Kidney epithelial cell (primary cell): ENCODE results near the gene PLA2G6. TPM values are rescaled to one million over a fixed set of nuclear protein-coding genes. Genes with fewer than 3 reads are reported as not detected.

ENCODE experiments used
- DNase-seq: peaks from one replicate; pipeline ENCODE4 v3.0.0-alpha.2; 2010; ENCODE audit warnings: low read depth
- H3K27me3 ChIP-seq: 2 replicates; pipeline ENCODE4 v1.6.0; 2011; ENCODE audit warnings: low read length; ENCODE audit not compliant: control insufficient read depth, insufficient read depth
- H3K36me3 ChIP-seq: 2 replicates; pipeline ENCODE4 v1.5.1; 2011; ENCODE audit warnings: low read length; ENCODE audit not compliant: control insufficient read depth, insufficient read depth
- H3K4me3 ChIP-seq: 2 replicates; pipeline ENCODE4 v1.5.1; 2011; ENCODE audit warnings: low read depth, mild to moderate bottlenecking, control low read depth, low read length
- CTCF ChIP-seq: IDR thresholded peaks from 2 replicates; pipeline ENCODE4 v1.5.1; 2011; ENCODE audit warnings: mild to moderate bottlenecking, moderate library complexity, low read length, control low read depth, inconsistent platforms; ENCODE audit not compliant: insufficient read depth, poor library complexity, severe bottlenecking
- total RNA-seq: library from RNA; depleted of rRNA; stranded (reverse); fragments of >200 nt; gene quantifications from 2 replicates; pipeline ENCODE4 v1.2.3, GENCODE V29; 2015

The PLA2G6 gene
- total RNA-seq, 1 donor from 2014 or later, result 15.5 TPM

DNA sequence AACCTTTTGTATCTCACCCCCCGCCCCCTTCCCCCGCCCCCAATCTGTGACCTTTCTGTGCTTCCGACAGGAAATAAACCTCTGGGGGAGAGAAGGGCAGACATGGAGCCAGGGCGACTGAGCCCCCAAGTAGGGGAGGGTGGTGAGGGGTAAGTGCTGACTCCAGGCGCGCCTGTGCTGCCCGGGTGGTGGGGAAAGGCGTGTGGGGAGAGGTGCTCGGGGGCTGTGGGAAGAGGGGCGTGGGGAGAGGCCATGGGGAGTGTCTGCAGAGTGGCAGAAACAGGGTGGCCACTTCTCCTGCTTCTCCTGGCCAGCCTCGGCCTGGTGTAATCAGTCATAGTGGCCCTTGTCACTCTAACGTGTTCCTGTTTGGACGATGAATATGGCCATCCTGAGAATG is 105.7 kb downstream of the PLA2G6 start:
- H3K27me3 ChIP-seq, result peaks cover 8% of the 10 kb centered on the region
- peaks cover 2% of the 10 kb centered on the region for H3K36me3 ChIP-seq
- DNase-seq, result no peak
- TF ChIP-seq CTCF, result no peak
- no peak overlapping the region for H3K4me3 ChIP-seq

- H3K36me3 ChIP-seq, result peaks cover 2% of the 10 kb centered on the region
- H3K4me3 ChIP-seq, result no peak overlapping the region
- peaks cover 1% of the 10 kb centered on the region for H3K27me3 ChIP-seq
- TF ChIP-seq CTCF, result no peak
- DNase-seq, result no peak
These were observed 106.4 kb downstream of the PLA2G6 start for GRCh38 chr22:38075105-38075825.

DNA sequence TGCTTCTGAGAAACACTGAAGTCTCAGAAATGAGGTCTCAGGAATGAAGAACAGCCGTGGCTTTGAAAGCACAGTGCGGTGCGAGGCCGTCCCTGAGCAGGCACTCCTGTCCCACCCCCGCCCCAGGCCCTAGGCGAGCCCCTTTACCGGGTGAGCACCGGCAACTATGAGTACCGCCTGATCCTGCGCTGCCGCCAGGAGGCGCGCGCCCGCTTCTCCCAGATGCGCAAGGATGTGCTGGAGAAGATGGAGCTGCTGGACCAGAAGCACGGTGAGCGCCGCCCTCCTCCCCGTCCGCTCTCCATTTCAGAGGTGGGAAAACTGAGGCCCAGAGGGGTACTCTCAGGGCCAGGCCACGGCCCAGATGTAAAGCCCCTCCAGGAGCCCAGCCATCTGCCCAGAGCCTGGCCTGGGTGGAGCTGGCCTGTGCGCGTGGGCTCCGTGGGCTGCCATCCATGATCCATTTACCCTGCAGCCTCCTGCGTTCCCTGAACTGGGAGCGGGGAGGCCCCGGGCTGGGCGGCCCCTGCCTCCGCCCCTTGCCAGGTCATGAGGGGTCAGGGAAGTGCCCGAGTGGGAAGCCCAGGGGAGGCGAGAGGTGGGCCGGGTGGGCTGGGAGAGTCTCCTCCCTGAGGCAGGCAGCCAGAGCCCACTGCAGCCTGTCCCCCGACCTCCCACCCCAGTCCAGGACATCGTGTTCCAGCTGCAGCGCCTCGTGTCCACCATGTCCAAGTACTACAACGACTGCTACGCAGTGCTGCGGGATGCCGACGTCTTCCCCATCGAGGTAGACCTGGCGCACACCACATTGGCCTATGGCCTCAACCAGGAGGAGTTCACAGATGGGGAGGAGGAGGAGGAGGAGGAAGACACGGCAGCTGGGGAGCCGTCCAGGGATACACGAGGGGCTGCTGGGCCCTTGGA is 107.2 kb downstream of the PLA2G6 start:
- DNase-seq, result no peak
- TF ChIP-seq CTCF, result peak; percentile 57
- no peak overlapping the region for H3K4me3 ChIP-seq
- H3K27me3 ChIP-seq, result no peaks in the 10 kb centered on the region
- peaks cover 4% of the 10 kb centered on the region for H3K36me3 ChIP-seq

DNA sequence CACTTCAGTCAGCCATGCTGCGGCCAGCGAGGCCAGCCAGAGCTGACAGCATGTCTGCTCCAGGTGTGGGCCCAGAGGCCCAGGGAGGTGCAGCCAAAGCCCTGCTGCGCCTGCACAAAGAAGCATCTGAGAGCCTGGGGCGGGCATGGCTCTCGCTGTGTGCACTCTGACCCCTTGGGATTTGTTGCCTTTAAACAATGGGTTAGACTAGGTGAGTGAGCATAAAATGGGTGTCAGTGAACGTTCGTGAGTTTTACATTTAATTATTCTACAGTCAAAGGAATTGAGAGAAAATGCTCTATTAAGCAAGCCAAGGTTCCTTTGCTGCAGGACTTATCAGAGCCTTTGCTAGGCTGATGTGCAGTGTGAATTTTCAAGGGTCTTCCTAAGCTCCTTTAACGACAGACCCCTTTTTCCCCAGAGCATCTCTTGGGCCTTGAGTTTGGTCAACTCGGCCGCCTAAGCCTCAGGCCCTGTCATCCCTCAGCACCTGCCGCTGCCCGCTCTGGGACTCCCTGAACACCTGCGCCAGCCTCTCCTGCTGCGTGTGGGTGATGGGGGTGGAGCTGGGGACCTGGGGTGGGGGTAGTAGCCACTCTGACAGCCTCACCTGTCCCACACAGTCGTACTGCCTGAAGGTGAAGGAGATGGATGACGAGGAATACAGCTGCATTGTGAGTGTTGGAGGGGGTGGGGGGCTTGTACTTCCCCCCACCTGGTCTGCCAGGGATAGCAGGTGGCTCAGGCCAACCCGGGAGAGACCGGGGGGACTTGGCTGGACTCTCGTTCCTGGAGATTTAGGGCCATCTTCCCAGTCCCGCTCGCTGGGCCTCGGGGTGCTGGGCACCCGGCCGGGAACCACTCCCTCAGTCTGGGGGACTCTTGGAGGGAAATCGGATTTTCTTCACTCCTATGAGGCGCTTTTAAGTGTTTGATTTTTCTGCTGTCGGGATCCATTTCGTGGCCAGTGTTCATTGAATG is 108.2 kb downstream of the PLA2G6 start:
- H3K27me3 ChIP-seq, result no peaks in the 10 kb centered on the region
- H3K36me3 ChIP-seq, result peaks cover 4% of the 10 kb centered on the region
- no peak for DNase-seq
- TF ChIP-seq CTCF, result no peak
- no peak overlapping the region for H3K4me3 ChIP-seq

DNA sequence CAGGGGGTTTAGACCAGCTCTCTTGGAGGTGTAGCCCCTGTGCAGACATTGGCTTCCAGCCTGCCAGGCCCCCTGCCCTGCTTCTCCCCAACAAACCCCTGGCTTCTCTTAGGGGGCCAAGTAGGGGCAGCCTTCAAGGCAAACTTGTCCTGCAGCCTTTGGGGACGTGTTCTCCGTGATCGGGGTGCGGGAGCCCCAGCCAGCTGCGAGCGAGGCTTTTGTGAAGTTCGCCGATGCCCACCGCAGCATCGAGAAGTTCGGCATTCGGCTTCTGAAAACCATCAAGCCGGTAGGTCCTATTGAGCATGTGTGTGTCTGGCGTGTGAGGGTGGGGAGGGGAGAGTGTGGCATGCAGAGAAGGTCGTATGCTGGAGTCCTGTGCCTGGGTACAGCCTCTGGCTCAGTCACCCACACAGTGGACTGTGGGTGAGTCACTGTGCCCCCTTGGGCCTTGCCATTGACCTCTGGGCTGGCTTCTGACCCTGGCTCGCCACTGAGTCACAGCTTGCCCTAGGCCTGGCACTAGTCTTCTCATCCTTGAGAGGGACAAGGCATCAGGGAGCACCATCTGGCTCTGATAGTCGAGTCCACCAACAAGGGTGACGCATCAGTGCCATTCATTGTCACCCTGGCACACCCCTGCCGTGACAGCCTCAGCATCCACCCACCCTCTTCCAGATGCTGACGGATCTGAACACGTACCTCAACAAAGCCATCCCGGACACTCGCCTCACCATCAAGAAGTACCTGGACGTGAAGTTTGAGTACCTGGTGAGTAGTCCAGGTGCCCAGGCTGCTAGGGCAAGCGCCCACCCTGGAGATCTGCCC is 109.1 kb downstream of the PLA2G6 start:
- peaks cover 7% of the 10 kb centered on the region for H3K36me3 ChIP-seq
- no peak for TF ChIP-seq CTCF

More for the DNA sequence above, 109.1 kb downstream of the PLA2G6 start:
- no peak for DNase-seq
- H3K4me3 ChIP-seq, result no peak overlapping the region
- no peaks in the 10 kb centered on the region for H3K27me3 ChIP-seq
